OCI-LY7 (cell line): ENCODE results near the gene IL1A. TPM values are rescaled to one million over a fixed set of nuclear protein-coding genes. Genes with fewer than 3 reads are reported as not detected.

ENCODE experiments used
- BruUV-seq: library from RNA; stranded (reverse); fragments of 400-500 nt; replicated peaks from 2 replicates; lab custom pipeline; 2021; lab: Mats Ljungman, UMichigan
- CTCF ChIA-PET: fragments of 300-600 bp; sonication (Branson Sonifier 250); formaldehyde crosslinking; loops from one replicate; lab custom pipeline; 2022; ENCODE audit warnings: antibody characterized with exemption; ENCODE audit not compliant: unreplicated experiment; lab: Charles Lee
- POLR2A ChIA-PET: fragments of 300-600 bp; sonication (Branson Sonifier 250); formaldehyde crosslinking; loops from one replicate; lab custom pipeline; 2022; ENCODE audit warnings: antibody characterized with exemption; lab: Charles Lee
- DNase-seq: peaks from one replicate; pipeline ENCODE4 v3.0.0-alpha.2; 2015; ENCODE audit warnings: low spot score
- H2AFZ ChIP-seq: fragments of 200-600 bp; sonication (generic), shearing (Covaris generic); 2 replicates; pipeline ENCODE4 v1.6.1; 2014; ENCODE audit warnings: mild to moderate bottlenecking, antibody characterized with exemption, low read length, moderate library complexity
- H3K27ac ChIP-seq: fragments of 200-600 bp; sonication (generic); 2 replicates; pipeline ENCODE4 v1.5.1; 2014; ENCODE audit warnings: mixed run types, low read depth, mild to moderate bottlenecking, moderate library complexity, low read length, inconsistent platforms; ENCODE audit not compliant: poor library complexity, severe bottlenecking
- H3K36me3 ChIP-seq: fragments of 200-600 bp; sonication (generic); 2 replicates; pipeline ENCODE4 v1.6.1; 2014; ENCODE audit warnings: mild to moderate bottlenecking, antibody characterized with exemption, low read length, moderate library complexity, mixed read lengths; ENCODE audit not compliant: insufficient read depth
- H3K4me1 ChIP-seq: fragments of 200-600 bp; sonication (generic); 2 replicates; pipeline ENCODE4 v1.5.1; 2014; ENCODE audit warnings: mild to moderate bottlenecking, low read length; ENCODE audit not compliant: insufficient read depth, poor library complexity, severe bottlenecking
- H3K4me2 ChIP-seq: fragments of 200-600 bp; sonication (generic); 2 replicates; pipeline ENCODE4 v1.6.1; 2014; ENCODE audit warnings: mild to moderate bottlenecking, low read length
- H3K4me3 ChIP-seq: fragments of 200-600 bp; sonication (generic); 2 replicates; pipeline ENCODE4 v1.5.1; 2014; ENCODE audit warnings: mild to moderate bottlenecking, low read depth, low read length; ENCODE audit not compliant: poor library complexity, severe bottlenecking
- H3K79me2 ChIP-seq: fragments of 200-600 bp; sonication (generic); 2 replicates; pipeline ENCODE4 v1.6.1; 2016; ENCODE audit warnings: low read depth, mild to moderate bottlenecking, low read length, moderate library complexity, mixed read lengths; ENCODE audit not compliant: insufficient read depth
- H3K9me2 ChIP-seq: fragments of 200-600 bp; sonication (generic); 2 replicates; pipeline ENCODE4 v1.6.1; 2016; ENCODE audit warnings: mild to moderate bottlenecking, low read length, mixed read lengths; ENCODE audit not compliant: insufficient read depth
- H3K9me3 ChIP-seq: fragments of 200-600 bp; sonication (generic); 2 replicates; pipeline ENCODE4 v1.6.1; 2014; ENCODE audit warnings: mild to moderate bottlenecking, mixed run types, low read length, mixed read lengths
- H4K20me1 ChIP-seq: fragments of 200-600 bp; sonication (generic); 2 replicates; pipeline ENCODE4 v1.6.1; 2014; ENCODE audit warnings: mild to moderate bottlenecking, antibody characterized with exemption, low read length, moderate library complexity, mixed read lengths; ENCODE audit not compliant: insufficient read depth
- EZH2phosphoT487 ChIP-seq: fragments of 200-600 bp; sonication (generic); IDR thresholded peaks from 2 replicates; pipeline ENCODE4 v1.6.1; 2018; ENCODE audit warnings: low read depth, borderline replicate concordance, mild to moderate bottlenecking, mixed run types, antibody characterized with exemption, low read length, moderate library complexity, mixed read lengths
- intact Hi-C: fragments of 100-400 bp; cut with micrococcal nuclease; formaldehyde crosslinking; loops from one replicate; pipeline ENCODE4 v1.10.0; 2022; ENCODE audit not compliant: unreplicated experiment
- total RNA-seq, 2 experiments: library from RNA; depleted of rRNA in 1 of 2; stranded (reverse); fragments of >200 nt in 1 of 2; shearing (Covaris generic) in 1 of 2; gene quantifications; 2 replicates each; pipeline ENCODE4 v1.2.3, GENCODE V29; 2014 to 2022
- TF ChIP-seq, protein P1 (sequence below): fragments of 200-600 bp; sonication (generic); conservative IDR thresholded peaks from 2 replicates; pipeline ENCODE4 v1.5.1; 2014; ENCODE audit warnings: mild to moderate bottlenecking, antibody characterized with exemption, low read length, moderate library complexity, mixed read lengths

The IL1A gene
- total RNA-seq, 2 experiments from 2014 or later, result not detected

DNA sequence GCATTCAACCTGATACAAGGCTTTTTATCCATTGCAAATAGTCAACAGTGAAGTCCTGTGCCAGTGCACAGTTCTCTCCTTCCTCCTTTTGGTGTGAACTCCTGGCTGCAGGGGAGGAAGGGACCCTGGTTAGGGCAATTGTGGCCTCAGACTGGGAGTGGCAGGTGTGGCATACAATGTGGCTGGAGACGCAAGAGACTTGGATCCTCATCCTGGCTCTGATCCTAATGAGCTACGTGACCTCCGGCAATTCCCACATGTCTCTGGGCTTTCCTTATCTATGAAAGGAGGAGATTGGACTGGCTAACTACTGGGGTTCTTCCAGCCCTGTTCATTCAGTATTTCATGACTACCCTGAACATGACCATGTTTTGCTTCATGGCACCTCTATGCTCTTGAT is 10.5 kb upstream of the IL1A start:
- DNase-seq, result no peak
- TF ChIP-seq, protein P1, sequence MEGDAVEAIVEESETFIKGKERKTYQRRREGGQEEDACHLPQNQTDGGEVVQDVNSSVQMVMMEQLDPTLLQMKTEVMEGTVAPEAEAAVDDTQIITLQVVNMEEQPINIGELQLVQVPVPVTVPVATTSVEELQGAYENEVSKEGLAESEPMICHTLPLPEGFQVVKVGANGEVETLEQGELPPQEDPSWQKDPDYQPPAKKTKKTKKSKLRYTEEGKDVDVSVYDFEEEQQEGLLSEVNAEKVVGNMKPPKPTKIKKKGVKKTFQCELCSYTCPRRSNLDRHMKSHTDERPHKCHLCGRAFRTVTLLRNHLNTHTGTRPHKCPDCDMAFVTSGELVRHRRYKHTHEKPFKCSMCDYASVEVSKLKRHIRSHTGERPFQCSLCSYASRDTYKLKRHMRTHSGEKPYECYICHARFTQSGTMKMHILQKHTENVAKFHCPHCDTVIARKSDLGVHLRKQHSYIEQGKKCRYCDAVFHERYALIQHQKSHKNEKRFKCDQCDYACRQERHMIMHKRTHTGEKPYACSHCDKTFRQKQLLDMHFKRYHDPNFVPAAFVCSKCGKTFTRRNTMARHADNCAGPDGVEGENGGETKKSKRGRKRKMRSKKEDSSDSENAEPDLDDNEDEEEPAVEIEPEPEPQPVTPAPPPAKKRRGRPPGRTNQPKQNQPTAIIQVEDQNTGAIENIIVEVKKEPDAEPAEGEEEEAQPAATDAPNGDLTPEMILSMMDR, result no peak
- TF ChIP-seq EZH2phosphoT487, result no peak
- intact Hi-C loops, result no loop called here
- POLR2A ChIA-PET, result interaction anchor here (1.2 to 1.7 kb wide), 2 partner anchors 8 to 11 kb away, joined by 3 to 4 read pairs; partner anchors contain the start of gene IL1A
- no peaks in the 10 kb centered on the region for H3K79me2 ChIP-seq
- no TSS peak for BruUV-seq
- peaks cover 14% of the 10 kb centered on the region for H3K4me1 ChIP-seq
- H4K20me1 ChIP-seq, result no peaks in the 10 kb centered on the region
- H3K27ac ChIP-seq, result no peak overlapping the region
- CTCF ChIA-PET, result no interaction called here
- no peaks in the 10 kb centered on the region for H3K9me2 ChIP-seq
- no peaks in the 10 kb centered on the region for H3K36me3 ChIP-seq
- H3K4me3 ChIP-seq, result no peak overlapping the region
- H3K9me3 ChIP-seq, result no peaks in the 10 kb centered on the region
- no peak overlapping the region for H3K4me2 ChIP-seq
- H2AFZ ChIP-seq, result peak overlapping the region; percentile 88; the same call in 1 of the 2 replicates

DNA sequence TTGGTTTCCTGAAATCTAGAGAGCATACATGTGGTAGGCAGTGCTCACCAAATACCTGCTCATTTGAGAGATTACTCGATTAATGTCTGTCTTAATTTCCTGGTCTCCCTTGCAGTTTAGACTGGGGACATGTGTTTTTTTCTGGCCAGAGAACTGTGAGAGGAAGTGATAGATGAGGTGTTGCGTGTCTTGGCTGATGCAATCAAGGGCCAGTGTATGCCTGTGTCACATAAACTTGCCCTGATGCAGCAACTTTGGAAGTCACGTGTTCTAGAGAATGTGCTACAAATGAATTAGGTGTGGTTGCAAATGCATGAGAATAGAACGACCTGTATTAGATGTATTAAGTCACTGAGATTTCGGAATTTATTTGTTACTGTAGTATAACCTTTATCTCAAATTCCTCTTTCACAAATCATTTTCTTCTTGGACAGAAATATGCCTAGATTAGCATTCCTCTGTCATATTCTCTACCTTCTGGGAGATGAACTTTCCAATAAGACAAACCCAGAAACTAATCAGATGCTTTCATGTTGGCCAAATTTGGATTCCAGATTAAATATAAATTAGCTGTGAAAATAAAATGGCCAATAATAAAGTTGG is 9.9 kb upstream of the IL1A start:
- peak overlapping the region; percentile 88 for H2AFZ ChIP-seq
- H3K4me2 ChIP-seq, result peak overlapping the region; percentile 20; the same call in 1 of the 2 replicates
- no peaks in the 10 kb centered on the region for H4K20me1 ChIP-seq
- H3K4me1 ChIP-seq, result peaks cover 14% of the 10 kb centered on the region
- DNase-seq, result peak; percentile 80
- H3K4me3 ChIP-seq, result no peak overlapping the region
- CTCF ChIA-PET, result no interaction called here
- BruUV-seq, result no TSS peak
- no peaks in the 10 kb centered on the region for H3K9me2 ChIP-seq
- no peaks in the 10 kb centered on the region for H3K36me3 ChIP-seq
- no peaks in the 10 kb centered on the region for H3K9me3 ChIP-seq
- POLR2A ChIA-PET, result interaction anchor here (0.6 to 1.7 kb wide), 5 partner anchors 9 to 405 kb away, joined by 3 to 4 read pairs (median 3); partner anchors contain the start of gene IL1A
- H3K79me2 ChIP-seq, result no peaks in the 10 kb centered on the region
- intact Hi-C loops, result no loop called here
- TF ChIP-seq, protein P1, result no peak
- no peak for TF ChIP-seq EZH2phosphoT487
- peak overlapping the region; percentile 34 for H3K27ac ChIP-seq

DNA sequence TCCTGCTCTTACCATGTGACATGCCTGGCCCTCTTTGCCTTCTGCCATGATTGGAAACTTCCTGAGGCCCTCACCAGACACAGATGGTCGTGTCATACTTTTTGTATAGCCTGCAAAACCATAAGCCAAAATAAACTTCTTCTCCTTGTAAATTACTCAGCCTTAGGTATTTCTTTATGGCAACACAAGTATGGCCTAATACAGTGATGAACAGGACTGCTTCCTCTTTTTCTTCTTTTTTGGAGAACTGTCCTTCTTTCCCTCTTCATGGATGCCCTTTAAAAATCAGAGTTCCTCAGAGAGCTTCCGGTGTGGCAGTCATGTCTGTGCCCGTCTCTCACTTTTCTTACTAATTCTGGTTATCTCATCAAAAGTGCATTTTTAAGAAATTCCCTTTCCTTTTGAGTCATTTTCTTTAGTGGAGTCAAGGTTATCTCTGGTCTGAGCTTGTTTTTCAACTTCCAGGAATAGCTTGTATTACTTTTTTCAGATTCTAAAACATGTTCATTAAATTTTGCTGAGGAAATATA is 9.2 kb upstream of the IL1A start:
- peak overlapping the region; percentile 34 for H3K27ac ChIP-seq
- ChIA-PET CTCF (no interaction called here), POLR2A (interaction anchor here (0.6 to 1.7 kb wide), 3 partner anchors 9 to 406 kb away, joined by 3 read pairs; partner anchors contain the start of gene IL1A)

More for the DNA sequence above, 9.2 kb upstream of the IL1A start:
- no peaks in the 10 kb centered on the region for H4K20me1 ChIP-seq
- intact Hi-C loops, result no loop called here
- no peaks in the 10 kb centered on the region for H3K79me2 ChIP-seq
- H3K36me3 ChIP-seq, result no peaks in the 10 kb centered on the region
- H3K4me3 ChIP-seq, result no peak overlapping the region
- peak overlapping the region; percentile 20; the same call in 1 of the 2 replicates for H3K4me2 ChIP-seq
- DNase-seq, result no peak
- peak overlapping the region; percentile 88 for H2AFZ ChIP-seq
- H3K4me1 ChIP-seq, result peaks cover 14% of the 10 kb centered on the region
- no peaks in the 10 kb centered on the region for H3K9me3 ChIP-seq
- TF ChIP-seq, protein P1, result no peak
- TF ChIP-seq EZH2phosphoT487, result no peak
- no peaks in the 10 kb centered on the region for H3K9me2 ChIP-seq
- no TSS peak for BruUV-seq
